A673 (cell line): ENCODE measurements around the gene TAOK3. TPM values are rescaled to one million over a fixed set of nuclear protein-coding genes. Genes with fewer than 3 reads are reported as not detected.
A peak's percentile ranks its signal among the peaks of the same experiment; 100 is the strongest.
"Not testable (repeated sequence)": the region's sequence is repeated elsewhere in the genome, so short reads cannot be mapped to it uniquely, and the experiment has no call there.

Experiments
- BruUV-seq: library from RNA; stranded (reverse); fragments of 400-500 nt; replicated peaks from 2 replicates; lab custom pipeline; 2021; lab: Mats Ljungman, UMichigan
- CTCF ChIA-PET: fragments of 300-600 bp; sonication (Branson Sonifier 250); formaldehyde crosslinking; loops from one replicate; lab custom pipeline; 2022; ENCODE audit warnings: antibody characterized with exemption; lab: Charles Lee
- POLR2A ChIA-PET: fragments of 300-600 bp; sonication (Branson Sonifier 250); formaldehyde crosslinking; loops from one replicate; lab custom pipeline; 2022; ENCODE audit warnings: antibody characterized with exemption; ENCODE audit not compliant: low non-redundant PET; lab: Charles Lee
- DNase-seq: peaks from one replicate; pipeline ENCODE4 v3.0.0-alpha.2; 2015; ENCODE audit warnings: low spot score
- H3K27ac ChIP-seq: fragments of 200-600 bp; sonication (generic); 2 replicates; pipeline ENCODE4 v1.5.1; 2016; ENCODE audit warnings: mixed run types, low read depth, mild to moderate bottlenecking, mixed read lengths, antibody characterized with exemption, low read length; ENCODE audit not compliant: poor library complexity, severe bottlenecking
- H3K27me3 ChIP-seq: fragments of 200-600 bp; sonication (generic); replicated peaks from 2 replicates; pipeline ENCODE4 v1.6.1; 2017; ENCODE audit warnings: mixed run types, low read depth, mild to moderate bottlenecking, mixed read lengths, antibody characterized with exemption, low read length; ENCODE audit not compliant: insufficient read depth, poor library complexity
- H3K36me3 ChIP-seq: fragments of 200-600 bp; sonication (generic); 2 replicates; pipeline ENCODE4 v1.6.1; 2016; ENCODE audit warnings: mixed run types, mild to moderate bottlenecking, mixed read lengths, antibody characterized with exemption, low read length; ENCODE audit not compliant: insufficient read depth, poor library complexity, severe bottlenecking
- H3K4me1 ChIP-seq: fragments of 200-600 bp; sonication (generic); 2 replicates; pipeline ENCODE4 v1.6.1; 2017; ENCODE audit warnings: mixed run types, mild to moderate bottlenecking, mixed read lengths, antibody characterized with exemption, low read length; ENCODE audit not compliant: insufficient read depth, poor library complexity, severe bottlenecking
- H3K4me3 ChIP-seq: fragments of 200-600 bp; sonication (generic); 2 replicates; pipeline ENCODE4 v1.5.1; 2016; ENCODE audit warnings: low read depth, mixed run types, mild to moderate bottlenecking, mixed read lengths, low read length; ENCODE audit not compliant: poor library complexity, severe bottlenecking
- H3K9me3 ChIP-seq: fragments of 200-600 bp; sonication (generic); 2 replicates; pipeline ENCODE4 v1.6.1; 2016; ENCODE audit warnings: mixed run types, low read depth, mild to moderate bottlenecking, mixed read lengths, antibody characterized with exemption, low read length; ENCODE audit not compliant: poor library complexity, severe bottlenecking
- EZH2 ChIP-seq: fragments of 200-600 bp; sonication (generic); IDR thresholded peaks from 2 replicates; pipeline ENCODE4 v1.6.1; 2017; ENCODE audit warnings: borderline replicate concordance, low read depth, mild to moderate bottlenecking, mixed read lengths, antibody characterized with exemption, low read length; ENCODE audit not compliant: poor library complexity, severe bottlenecking
- intact Hi-C: fragments of 100-400 bp; cut with micrococcal nuclease; formaldehyde crosslinking; loops from one replicate; pipeline ENCODE4 v1.10.0; 2022; ENCODE audit not compliant: unreplicated experiment
- total RNA-seq: library from RNA; stranded (reverse); gene quantifications from 2 replicates; pipeline ENCODE4 v1.2.3, GENCODE V29; 2021
- TF ChIP-seq, protein P1 (sequence below): fragments of 300-800, 200-600 bp; sonication (generic); conservative IDR thresholded peaks from 2 replicates; pipeline ENCODE4 v1.5.1; 2017; ENCODE audit warnings: low read depth, mild to moderate bottlenecking, antibody characterized with exemption, low read length, moderate library complexity, mixed read lengths

Gene TAOK3
- total RNA-seq, 1 experiment from 2014 or later = 48.9 TPM

DNA sequence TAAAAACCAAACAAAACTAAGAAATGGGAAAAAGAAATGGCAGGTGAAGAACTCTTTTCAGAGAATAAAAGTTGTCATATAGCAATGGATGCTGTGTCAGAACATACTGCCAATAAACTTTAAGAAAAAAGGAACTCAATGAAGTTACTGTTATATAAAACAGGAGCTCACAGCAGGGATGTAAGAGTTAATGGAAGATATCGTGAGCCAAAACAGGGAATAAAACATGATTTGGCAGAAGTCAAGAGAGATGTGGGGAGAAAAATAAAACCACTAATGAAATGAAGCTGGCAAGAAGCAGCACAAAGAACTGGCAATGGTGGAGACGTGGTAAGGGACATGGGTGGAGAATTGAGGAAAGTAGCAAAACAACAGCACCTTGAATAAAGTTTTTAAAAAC lies 61.0 kb downstream of the TAOK3 start:
- Histone ChIP-seq H3K27ac (peak overlapping the region; percentile 72), H3K27me3 (no peaks in the 10 kb centered on the region), H3K9me3 (no peaks in the 10 kb centered on the region), H3K4me1 (peaks cover 75% of the 10 kb centered on the region), H3K36me3 (no peaks in the 10 kb centered on the region), H3K4me3 (no peak overlapping the region)
- peak; percentile 82 for DNase-seq
- intact Hi-C loops = no loop called here
- no TSS peak for BruUV-seq
- ChIA-PET CTCF (no interaction called here), POLR2A (interaction anchor here (0.5 kb wide), 1 partner anchor 16 kb away, joined by 4 read pairs; no protein-coding TSS in a partner anchor)
- no peak for TF ChIP-seq EZH2
- TF ChIP-seq, protein P1, sequence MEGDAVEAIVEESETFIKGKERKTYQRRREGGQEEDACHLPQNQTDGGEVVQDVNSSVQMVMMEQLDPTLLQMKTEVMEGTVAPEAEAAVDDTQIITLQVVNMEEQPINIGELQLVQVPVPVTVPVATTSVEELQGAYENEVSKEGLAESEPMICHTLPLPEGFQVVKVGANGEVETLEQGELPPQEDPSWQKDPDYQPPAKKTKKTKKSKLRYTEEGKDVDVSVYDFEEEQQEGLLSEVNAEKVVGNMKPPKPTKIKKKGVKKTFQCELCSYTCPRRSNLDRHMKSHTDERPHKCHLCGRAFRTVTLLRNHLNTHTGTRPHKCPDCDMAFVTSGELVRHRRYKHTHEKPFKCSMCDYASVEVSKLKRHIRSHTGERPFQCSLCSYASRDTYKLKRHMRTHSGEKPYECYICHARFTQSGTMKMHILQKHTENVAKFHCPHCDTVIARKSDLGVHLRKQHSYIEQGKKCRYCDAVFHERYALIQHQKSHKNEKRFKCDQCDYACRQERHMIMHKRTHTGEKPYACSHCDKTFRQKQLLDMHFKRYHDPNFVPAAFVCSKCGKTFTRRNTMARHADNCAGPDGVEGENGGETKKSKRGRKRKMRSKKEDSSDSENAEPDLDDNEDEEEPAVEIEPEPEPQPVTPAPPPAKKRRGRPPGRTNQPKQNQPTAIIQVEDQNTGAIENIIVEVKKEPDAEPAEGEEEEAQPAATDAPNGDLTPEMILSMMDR = no peak

- no peak for DNase-seq
- TF ChIP-seq EZH2 = no peak
- TF ChIP-seq, protein P1 = no peak
- Histone ChIP-seq H3K27me3 (no peaks in the 10 kb centered on the region), H3K4me1 (peaks cover 72% of the 10 kb centered on the region), H3K9me3 (no peaks in the 10 kb centered on the region), H3K36me3 (no peaks in the 10 kb centered on the region), H3K4me3 (no peak overlapping the region), H3K27ac (no peak overlapping the region)
- no TSS peak for BruUV-seq
- intact Hi-C loops = no loop called here
- POLR2A ChIA-PET = no interaction called here
- CTCF ChIA-PET = no interaction called here
Measured at GRCh38 chr12:118310320-118310719, 62.4 kb downstream of the TAOK3 start.

GRCh38 chr12:118308006-118308405 lies 64.7 kb downstream of the TAOK3 start:
- intact Hi-C loops, H3K27me3 ChIP-seq, BruUV-seq, H3K36me3 ChIP-seq, CTCF ChIA-PET, H3K9me3 ChIP-seq: not testable (repeated sequence)
- H3K27ac ChIP-seq = peak overlapping the region; percentile 84
- POLR2A ChIA-PET = interaction anchor here (0.5 kb wide), 1 partner anchor 87 kb away, joined by 3 read pairs; no protein-coding TSS in a partner anchor
- peaks cover 65% of the 10 kb centered on the region for H3K4me1 ChIP-seq
- DNase-seq = peak; percentile 88
- H3K4me3 ChIP-seq = peak overlapping the region; percentile 30
